SK-N-SH treated with all-trans-retinoic acid at 6 μM for 48 hours (cell line): ENCODE results near the gene RAPH1.

ENCODE experiments used
- ATAC-seq: fragments of 200-7000 bp; cut with Tn5 transposase; 3 replicates; pipeline ENCODE4 v1.9.1; 2020; ENCODE audit warnings: mild to moderate bottlenecking, moderate library complexity
- ARNTL ChIP-seq: fragments of 450-650 bp; formaldehyde crosslinking; IDR thresholded peaks from 2 replicates; pipeline ENCODE4 v1.5.0; 2020; ENCODE audit warnings: low read depth, mild to moderate bottlenecking, moderate library complexity, borderline replicate concordance
- BACH2 ChIP-seq: fragments of 250-450 bp; sonication (Bioruptor Pico); IDR thresholded peaks from 2 replicates; pipeline ENCODE4 v1.9.0; 2021; ENCODE audit warnings: mild to moderate bottlenecking, borderline replicate concordance
- CREB5 ChIP-seq: fragments of 250-450 bp; sonication (Bioruptor Pico); IDR thresholded peaks from 2 replicates; pipeline ENCODE4 v1.5.1; 2020; ENCODE audit warnings: low read depth, mild to moderate bottlenecking, moderate library complexity
- CSDC2 ChIP-seq: fragments of 250-450 bp; sonication (Bioruptor Pico); IDR thresholded peaks from 2 replicates; pipeline ENCODE4 v1.5.0; 2020; ENCODE audit warnings: mild to moderate bottlenecking, moderate library complexity
- CSRNP3 ChIP-seq: fragments of 250-450 bp; sonication (Bioruptor Pico); IDR thresholded peaks from 2 replicates; pipeline ENCODE4 v1.5.1; 2021; ENCODE audit warnings: mild to moderate bottlenecking, moderate library complexity
- ESRRG ChIP-seq: fragments of 250-450 bp; sonication (Bioruptor Pico); IDR thresholded peaks from 2 replicates; pipeline ENCODE4 v1.6.1; 2021; ENCODE audit warnings: mild to moderate bottlenecking
- GLIS3 ChIP-seq: fragments of 250-450 bp; sonication (Bioruptor Pico); IDR thresholded peaks from 2 replicates; pipeline ENCODE4 v1.5.0; 2020; ENCODE audit warnings: mild to moderate bottlenecking, moderate library complexity
- ISL1 ChIP-seq: fragments of 250-450 bp; sonication (Bioruptor Pico); IDR thresholded peaks from 2 replicates; pipeline ENCODE4 v2.1.2; 2022; ENCODE audit warnings: mild to moderate bottlenecking, moderate library complexity
- OSR1 ChIP-seq: fragments of 250-450 bp; sonication (Bioruptor Pico); IDR thresholded peaks from 2 replicates; pipeline ENCODE4 v1.8.0; 2022; ENCODE audit warnings: moderate library complexity, mild to moderate bottlenecking, inconsistent platforms
- PATZ1 ChIP-seq: fragments of 250-450 bp; sonication (Bioruptor Pico); IDR thresholded peaks from 2 replicates; pipeline ENCODE4 v1.8.0; 2020; ENCODE audit warnings: mild to moderate bottlenecking, moderate library complexity, borderline replicate concordance
- POU6F1 ChIP-seq: fragments of 250-450 bp; sonication (Bioruptor Pico); IDR thresholded peaks from 2 replicates; pipeline ENCODE4 v1.8.0; 2021; ENCODE audit warnings: low read depth, mild to moderate bottlenecking, moderate library complexity, borderline replicate concordance
- PPARA ChIP-seq: fragments of 250-450 bp; sonication (Bioruptor Pico); IDR thresholded peaks from 2 replicates; pipeline ENCODE4 v1.5.0; 2020; ENCODE audit warnings: mild to moderate bottlenecking, borderline replicate concordance
- RARB ChIP-seq: fragments of 250-450 bp; sonication (Bioruptor Pico); IDR thresholded peaks from 2 replicates; pipeline ENCODE4 v1.8.0; 2021; ENCODE audit warnings: mild to moderate bottlenecking, moderate library complexity
- SNAI2 ChIP-seq: fragments of 250-450 bp; sonication (Bioruptor Pico); IDR thresholded peaks from 2 replicates; pipeline ENCODE4 v1.5.0; 2020; ENCODE audit warnings: mild to moderate bottlenecking, moderate library complexity
- TCF4 ChIP-seq: fragments of 250-450 bp; sonication (Bioruptor Pico); IDR thresholded peaks from 2 replicates; pipeline ENCODE4 v1.8.0; 2021; ENCODE audit warnings: mild to moderate bottlenecking, moderate library complexity, borderline replicate concordance
- TOX ChIP-seq: fragments of 250-450 bp; sonication (Bioruptor Pico); IDR thresholded peaks from 2 replicates; pipeline ENCODE4 v1.8.0; 2021; ENCODE audit warnings: mild to moderate bottlenecking, moderate library complexity, borderline replicate concordance
- TSHZ2 ChIP-seq: fragments of 250-450 bp; sonication (Bioruptor Pico); IDR thresholded peaks from 2 replicates; pipeline ENCODE4 v1.5.0; 2020; ENCODE audit warnings: mild to moderate bottlenecking, moderate library complexity
- ZC3H10 ChIP-seq: fragments of 250-450 bp; sonication (Bioruptor Pico); IDR thresholded peaks from 2 replicates; pipeline ENCODE4 v1.5.1; 2021; ENCODE audit warnings: mild to moderate bottlenecking, moderate library complexity
- ZFP3 ChIP-seq: fragments of 250-450 bp; sonication (Bioruptor Pico); IDR thresholded peaks from 2 replicates; pipeline ENCODE4 v1.5.0; 2020; ENCODE audit warnings: mild to moderate bottlenecking, moderate library complexity
- ZFP30 ChIP-seq: fragments of 450-650 bp; formaldehyde crosslinking; IDR thresholded peaks from 2 replicates; pipeline ENCODE4 v1.5.0; 2022; ENCODE audit warnings: mild to moderate bottlenecking, moderate library complexity
- ZNF565 ChIP-seq: fragments of 450-650 bp; formaldehyde crosslinking; conservative IDR thresholded peaks from 2 replicates; pipeline ENCODE4 v1.5.0; 2020; ENCODE audit warnings: low read depth, mild to moderate bottlenecking, moderate library complexity
- ZNF70 ChIP-seq: fragments of 450-650 bp; formaldehyde crosslinking; IDR thresholded peaks from 2 replicates; pipeline ENCODE4 v1.5.0; 2020; ENCODE audit warnings: mild to moderate bottlenecking, moderate library complexity

The RAPH1 gene

GRCh38 chr2:203352604-203353255 is 182.4 kb downstream of the RAPH1 start:
- no peak for ATAC-seq
- no peak for TF ChIP-seq POU6F1 (CRISPR knock-in tag)
- no peak for TF ChIP-seq TCF4 (CRISPR knock-in tag)
- TF ChIP-seq ISL1, result no peak
- TF ChIP-seq GLIS3 (CRISPR knock-in tag), result no peak
- no peak for TF ChIP-seq CREB5 (CRISPR knock-in tag)
- no peak for TF ChIP-seq BACH2
- no peak for TF ChIP-seq CSRNP3
- no peak for TF ChIP-seq TSHZ2 (CRISPR knock-in tag)
- TF ChIP-seq ZFP3, result no peak
- TF ChIP-seq ZC3H10 (CRISPR knock-in tag), result no peak
- no peak for TF ChIP-seq PPARA (CRISPR knock-in tag)
- no peak for TF ChIP-seq ZNF565
- TF ChIP-seq TOX, result no peak
- TF ChIP-seq RARB (CRISPR knock-in tag), result no peak
- no peak for TF ChIP-seq SNAI2
- TF ChIP-seq ZNF70 (CRISPR knock-in tag), result no peak
- no peak for TF ChIP-seq OSR1 (CRISPR knock-in tag)
- TF ChIP-seq ZFP30, result no peak
- TF ChIP-seq CSDC2, result no peak
- no peak for TF ChIP-seq ARNTL (CRISPR knock-in tag)

- no peak for ATAC-seq
- TF ChIP-seq SNAI2 (no peak), ARNTL (CRISPR knock-in tag) (no peak), CREB5 (CRISPR knock-in tag) (no peak), ZNF70 (CRISPR knock-in tag) (no peak), ISL1 (no peak), PPARA (CRISPR knock-in tag) (no peak), OSR1 (CRISPR knock-in tag) (no peak), CSRNP3 (no peak), POU6F1 (CRISPR knock-in tag) (no peak), PATZ1 (CRISPR knock-in tag) (no peak), TCF4 (CRISPR knock-in tag) (no peak), CSDC2 (no peak), ZFP3 (no peak), RARB (CRISPR knock-in tag) (no peak), ESRRG (no peak)
Observed at GRCh38 chr2:203347375-203347774, 187.7 kb downstream of the RAPH1 start.
